RWPE1 (cell line): ENCODE measurements around the gene MCUR1.

Experiments used
- CTCF ChIA-PET: fragments of 350-600 bp; sonication (Branson Sonifier 250); formaldehyde crosslinking; extraction: SDS; loops from one replicate; lab custom pipeline; 2021; lab: Yijun Ruan, JAX
- POLR2A ChIA-PET: fragments of 400-600 bp; formaldehyde crosslinking; extraction: SDS; loops from one replicate; lab custom pipeline; 2020; ENCODE audit warnings: antibody characterized with exemption; ENCODE audit not compliant: low non-redundant PET; lab: Yijun Ruan, JAX
- DNase-seq: peaks from one replicate; pipeline ENCODE4 v3.0.0; 2012; ENCODE audit warnings: low spot score
- H3K27ac ChIP-seq: fragments of 450-650 bp; 2 replicates; pipeline ENCODE4 v1.5.1; 2017
- TF ChIP-seq, protein P1 (sequence below): fragments of 450-650 bp; conservative IDR thresholded peaks from 2 replicates; pipeline ENCODE4 v1.5.1; 2017; ENCODE audit warnings: low read depth, mild to moderate bottlenecking

Gene MCUR1

GRCh38 chr6:13812359-13812642 lies 2.1 kb downstream of the MCUR1 start:
- POLR2A ChIA-PET, result no interaction called here
- CTCF ChIA-PET, result no interaction called here
- TF ChIP-seq, protein P1, sequence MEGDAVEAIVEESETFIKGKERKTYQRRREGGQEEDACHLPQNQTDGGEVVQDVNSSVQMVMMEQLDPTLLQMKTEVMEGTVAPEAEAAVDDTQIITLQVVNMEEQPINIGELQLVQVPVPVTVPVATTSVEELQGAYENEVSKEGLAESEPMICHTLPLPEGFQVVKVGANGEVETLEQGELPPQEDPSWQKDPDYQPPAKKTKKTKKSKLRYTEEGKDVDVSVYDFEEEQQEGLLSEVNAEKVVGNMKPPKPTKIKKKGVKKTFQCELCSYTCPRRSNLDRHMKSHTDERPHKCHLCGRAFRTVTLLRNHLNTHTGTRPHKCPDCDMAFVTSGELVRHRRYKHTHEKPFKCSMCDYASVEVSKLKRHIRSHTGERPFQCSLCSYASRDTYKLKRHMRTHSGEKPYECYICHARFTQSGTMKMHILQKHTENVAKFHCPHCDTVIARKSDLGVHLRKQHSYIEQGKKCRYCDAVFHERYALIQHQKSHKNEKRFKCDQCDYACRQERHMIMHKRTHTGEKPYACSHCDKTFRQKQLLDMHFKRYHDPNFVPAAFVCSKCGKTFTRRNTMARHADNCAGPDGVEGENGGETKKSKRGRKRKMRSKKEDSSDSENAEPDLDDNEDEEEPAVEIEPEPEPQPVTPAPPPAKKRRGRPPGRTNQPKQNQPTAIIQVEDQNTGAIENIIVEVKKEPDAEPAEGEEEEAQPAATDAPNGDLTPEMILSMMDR, result no peak
- H3K27ac ChIP-seq, result no peak overlapping the region
- DNase-seq, result no peak

DNA sequence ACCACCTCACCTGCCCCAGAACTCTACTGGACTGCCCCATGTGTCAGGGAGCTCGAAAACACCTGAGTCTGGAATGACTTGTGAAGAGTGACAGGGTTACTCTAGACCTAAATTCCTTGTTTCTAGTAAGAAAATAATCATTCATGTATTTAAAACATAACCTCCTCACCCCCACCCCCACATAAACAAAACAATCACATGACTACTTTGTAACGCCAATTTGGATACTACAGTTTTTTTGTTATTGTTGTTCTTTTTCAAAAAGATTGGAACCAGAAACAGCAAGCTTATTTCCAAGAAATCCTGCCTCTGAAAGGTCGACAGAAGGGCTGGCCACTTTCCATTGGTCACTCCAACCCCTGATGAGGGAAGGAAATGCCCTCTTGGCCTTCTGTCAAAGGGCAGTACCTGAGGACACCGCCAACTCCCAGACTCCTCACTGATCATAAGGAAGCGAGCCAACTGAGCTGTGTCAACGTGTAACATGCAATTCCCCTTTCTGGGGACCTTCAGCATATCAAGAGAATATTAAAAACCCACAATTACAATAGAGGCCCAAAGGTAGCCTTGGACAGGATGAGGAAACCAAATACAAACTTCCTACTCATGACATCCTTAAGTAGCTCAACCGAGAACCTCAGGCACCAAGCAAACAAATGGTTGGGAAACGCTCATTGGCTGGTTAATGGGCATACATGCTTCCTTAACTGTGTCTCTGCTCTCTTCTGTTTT lies 2.6 kb downstream of the MCUR1 start:
- TF ChIP-seq, protein P1, result no peak
- no peak overlapping the region for H3K27ac ChIP-seq
- POLR2A ChIA-PET, result no interaction called here
- no peak for DNase-seq
- CTCF ChIA-PET, result interaction anchor here (0.6 kb wide), 1 partner anchor 1631 kb away, joined by 3 read pairs; no protein-coding TSS in a partner anchor

GRCh38 chr6:13810688-13811446 lies 3.5 kb downstream of the MCUR1 start:
- POLR2A ChIA-PET, result no interaction called here
- CTCF ChIA-PET, result interaction anchor here (0.6 kb wide), 2 partner anchors 62 to 1632 kb away, joined by 3 read pairs; no protein-coding TSS in a partner anchor
- no peak overlapping the region for H3K27ac ChIP-seq
- TF ChIP-seq, protein P1, result no peak
- DNase-seq, result no peak

GRCh38 chr6:13808801-13809200 lies 5.6 kb downstream of the MCUR1 start:
- POLR2A ChIA-PET, result interaction anchor here (0.6 kb wide), 1 partner anchor 27 kb away, joined by 3 read pairs; no protein-coding TSS in a partner anchor
- DNase-seq, result no peak
- no peak overlapping the region for H3K27ac ChIP-seq
- TF ChIP-seq, protein P1, result no peak
- CTCF ChIA-PET, result interaction anchor here (0.6 kb wide), 1 partner anchor 831 kb away, joined by 3 read pairs; no protein-coding TSS in a partner anchor

DNA sequence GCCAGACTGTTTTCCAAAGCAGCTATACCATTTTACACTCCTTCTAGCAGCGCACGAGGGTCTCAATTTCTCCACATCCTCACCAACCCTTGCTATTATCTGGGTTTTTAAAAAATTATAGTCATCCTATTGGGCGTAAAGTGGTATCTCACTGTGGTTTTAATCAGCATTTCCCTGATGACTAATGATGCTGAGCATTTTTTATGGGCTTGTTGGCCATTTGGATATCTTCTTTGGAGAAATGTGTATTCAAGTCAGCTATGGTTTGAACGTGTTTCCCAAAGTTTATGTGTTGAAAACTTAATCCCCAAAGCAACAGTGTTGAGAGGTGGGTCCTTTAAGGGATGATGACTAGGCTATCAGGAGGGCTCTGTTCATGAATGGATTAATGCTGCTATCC lies 6.7 kb downstream of the MCUR1 start:
- CTCF ChIA-PET, result no interaction called here
- H3K27ac ChIP-seq, result no peak overlapping the region
- TF ChIP-seq, protein P1, result no peak
- POLR2A ChIA-PET, result no interaction called here
- DNase-seq, result no peak

DNA sequence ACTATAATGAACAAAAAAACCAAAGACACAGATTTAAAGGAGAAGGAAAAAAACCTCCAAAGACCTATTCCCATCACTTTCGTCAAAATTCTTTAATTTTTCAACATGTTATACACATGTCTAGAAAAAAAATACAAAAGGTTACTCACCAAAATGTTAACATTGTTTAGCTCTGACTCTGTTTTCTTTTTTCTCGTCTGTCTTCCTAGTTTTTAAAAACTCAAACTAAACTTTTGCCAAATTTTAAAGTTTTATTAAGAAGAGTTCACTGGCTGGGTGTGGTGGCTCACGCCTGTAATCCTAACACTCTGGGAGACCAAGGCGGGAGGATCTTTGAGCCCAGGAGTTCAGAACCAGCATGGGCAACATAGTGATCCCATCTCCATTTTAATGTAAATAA lies 10.8 kb downstream of the MCUR1 start:
- H3K27ac ChIP-seq, result no peak overlapping the region
- POLR2A ChIA-PET, result no interaction called here
- CTCF ChIA-PET, result interaction anchor here (0.6 to 1.4 kb wide), 2 partner anchors 10 to 105 kb away, joined by 3 to 4 read pairs; no protein-coding TSS in a partner anchor
- TF ChIP-seq, protein P1, result no peak
- no peak for DNase-seq
